HL-60/S4 treated with retinoic acid at 250 ng/mL for 4 days and 3 days (cell line): Measurements from ENCODE around the gene PGS1.
"Not testable (repeated sequence)": the region's sequence is repeated elsewhere in the genome, so short reads cannot be mapped to it uniquely, and the experiment has no call there.

Source experiments
- in situ Hi-C: fragments of 300-500 bp; cut with MboI; formaldehyde crosslinking; loops from 2 replicates; pipeline ENCODE4 v1.7.0; 2022; ENCODE audit warnings: low sequenced_read_pairs

The PGS1 gene, protein sequence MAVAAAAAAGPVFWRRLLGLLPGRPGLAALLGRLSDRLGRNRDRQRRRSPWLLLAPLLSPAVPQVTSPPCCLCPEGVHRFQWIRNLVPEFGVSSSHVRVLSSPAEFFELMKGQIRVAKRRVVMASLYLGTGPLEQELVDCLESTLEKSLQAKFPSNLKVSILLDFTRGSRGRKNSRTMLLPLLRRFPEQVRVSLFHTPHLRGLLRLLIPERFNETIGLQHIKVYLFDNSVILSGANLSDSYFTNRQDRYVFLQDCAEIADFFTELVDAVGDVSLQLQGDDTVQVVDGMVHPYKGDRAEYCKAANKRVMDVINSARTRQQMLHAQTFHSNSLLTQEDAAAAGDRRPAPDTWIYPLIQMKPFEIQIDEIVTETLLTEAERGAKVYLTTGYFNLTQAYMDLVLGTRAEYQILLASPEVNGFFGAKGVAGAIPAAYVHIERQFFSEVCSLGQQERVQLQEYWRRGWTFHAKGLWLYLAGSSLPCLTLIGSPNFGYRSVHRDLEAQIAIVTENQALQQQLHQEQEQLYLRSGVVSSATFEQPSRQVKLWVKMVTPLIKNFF

GRCh38 chr17:78378225-78379130 is at the start of gene PGS1:
PGS1 (plus strand) TSS chr17:78378649; CDS start chr17:78378666, 17 bp downstream.
- in situ Hi-C loops: no loop called here

DNA sequence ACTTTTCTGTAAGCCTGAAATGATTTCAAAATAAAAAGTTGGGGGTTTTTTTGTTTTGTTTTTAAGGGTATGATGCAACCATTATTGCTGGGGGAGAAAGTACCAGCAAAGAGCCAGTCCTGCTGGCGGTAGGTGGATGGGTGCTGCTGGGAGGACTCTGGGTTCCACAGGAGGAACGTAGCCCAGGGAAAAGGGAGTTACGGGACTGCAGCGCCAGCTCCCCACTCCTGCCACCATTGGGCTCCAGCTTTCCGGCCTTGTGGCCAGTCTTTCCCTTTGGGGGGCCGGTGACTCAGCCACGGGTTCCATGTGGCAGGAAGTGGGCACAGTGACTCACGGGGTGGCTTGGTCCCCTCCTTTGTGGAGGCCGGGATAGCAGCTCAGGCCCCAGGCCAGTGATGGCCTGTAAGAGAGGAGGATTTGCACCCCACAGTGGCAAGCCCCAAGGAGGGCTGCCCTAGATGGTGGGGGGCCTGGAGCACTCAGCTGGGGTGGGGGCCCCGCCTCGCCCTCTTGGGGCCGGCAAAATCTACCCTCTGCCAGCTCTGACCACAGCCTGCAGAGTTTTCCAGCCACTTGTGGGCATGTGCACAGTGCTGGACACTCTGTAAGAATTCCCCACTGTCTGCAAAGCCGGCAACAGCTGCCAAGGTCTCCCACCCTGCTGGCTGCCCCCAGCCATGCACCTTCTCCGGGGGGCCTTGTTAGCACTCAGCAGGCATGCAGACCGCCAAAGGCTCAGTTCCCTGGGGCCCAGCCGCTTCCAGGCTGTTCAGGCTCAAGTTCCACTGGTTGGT is 49.0 kb upstream of the PGS1 start:
- in situ Hi-C loops: no loop called here

- in situ Hi-C loops: no loop called here
Measured at GRCh38 chr17:78330570-78331224, 47.8 kb upstream of the PGS1 start.

DNA sequence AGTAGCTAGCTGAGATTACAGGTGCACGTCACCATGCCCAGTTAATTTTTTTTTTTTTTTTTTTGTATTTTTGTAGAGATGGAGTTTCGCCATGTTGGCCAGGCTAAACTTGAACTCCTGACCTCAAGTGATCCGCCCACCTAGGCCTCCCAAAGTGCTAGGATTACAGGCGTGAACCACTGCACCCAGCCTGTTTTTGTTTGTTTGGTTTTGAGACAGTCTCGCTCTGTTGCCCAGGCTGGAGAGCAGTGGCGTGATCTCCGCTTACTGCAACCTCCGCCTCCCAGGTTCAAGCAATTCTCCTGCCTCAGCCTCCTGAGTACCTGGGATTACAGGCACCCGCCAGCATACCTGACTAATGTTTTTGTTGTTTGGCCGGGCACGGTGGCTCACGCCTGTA is 47.1 kb upstream of the PGS1 start:
- in situ Hi-C loops: not testable (repeated sequence)

- in situ Hi-C loops: no loop called here
Measured at GRCh38 chr17:78332991-78333390, 45.5 kb upstream of the PGS1 start.

DNA sequence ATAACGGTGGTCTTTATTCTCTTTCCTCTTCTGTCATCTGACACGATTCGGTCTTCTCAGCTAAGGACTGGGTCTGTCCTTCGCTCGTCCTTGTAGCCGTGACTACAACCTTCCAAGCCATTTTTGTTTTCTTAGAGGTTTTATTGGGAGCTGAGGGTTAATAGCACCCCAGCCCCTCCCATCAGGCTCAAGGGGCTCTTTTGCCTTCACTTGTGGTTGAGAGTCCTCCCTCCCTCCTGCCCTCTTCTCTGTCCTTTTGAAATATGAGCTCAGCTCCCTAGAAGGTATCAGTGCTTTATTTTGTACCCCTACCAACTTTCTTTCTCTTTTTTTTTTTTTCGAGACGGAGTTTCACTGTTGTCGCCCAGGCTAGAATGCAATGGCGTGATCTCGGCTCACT is 43.2 kb upstream of the PGS1 start:
- in situ Hi-C loops: no loop called here

- in situ Hi-C loops: no loop called here
Measured at GRCh38 chr17:78337244-78338109, 41.0 kb upstream of the PGS1 start.

GRCh38 chr17:78338486-78339259 is 39.8 kb upstream of the PGS1 start:
- in situ Hi-C loops: no loop called here

GRCh38 chr17:78340183-78340955 is 38.1 kb upstream of the PGS1 start:
- in situ Hi-C loops: no loop called here

- in situ Hi-C loops: no loop called here
Measured at GRCh38 chr17:78341559-78342448, 36.6 kb upstream of the PGS1 start.

- in situ Hi-C loops: no loop called here
Measured at GRCh38 chr17:78342449-78343186, 35.8 kb upstream of the PGS1 start.

DNA sequence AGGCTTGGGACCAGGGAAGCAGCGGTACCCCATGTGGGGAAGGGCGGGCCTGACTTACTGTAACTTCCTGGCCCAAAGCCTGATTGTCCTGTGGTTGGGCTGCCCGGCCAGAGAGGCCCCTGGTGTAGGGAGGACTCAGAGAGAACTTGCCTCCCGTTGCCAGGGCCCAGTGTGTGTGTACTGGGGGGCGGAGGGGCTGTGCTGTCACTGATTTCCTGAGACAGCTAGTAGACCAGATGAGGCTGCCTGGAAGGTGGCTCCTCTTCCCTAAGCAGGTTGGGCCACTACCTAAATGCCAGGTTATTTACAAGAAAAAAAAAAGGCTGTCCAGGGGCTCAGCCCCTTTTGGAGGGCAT is 35.3 kb upstream of the PGS1 start:
- in situ Hi-C loops: no loop called here

GRCh38 chr17:78343543-78344201 is 34.8 kb upstream of the PGS1 start:
- in situ Hi-C loops: no loop called here

DNA sequence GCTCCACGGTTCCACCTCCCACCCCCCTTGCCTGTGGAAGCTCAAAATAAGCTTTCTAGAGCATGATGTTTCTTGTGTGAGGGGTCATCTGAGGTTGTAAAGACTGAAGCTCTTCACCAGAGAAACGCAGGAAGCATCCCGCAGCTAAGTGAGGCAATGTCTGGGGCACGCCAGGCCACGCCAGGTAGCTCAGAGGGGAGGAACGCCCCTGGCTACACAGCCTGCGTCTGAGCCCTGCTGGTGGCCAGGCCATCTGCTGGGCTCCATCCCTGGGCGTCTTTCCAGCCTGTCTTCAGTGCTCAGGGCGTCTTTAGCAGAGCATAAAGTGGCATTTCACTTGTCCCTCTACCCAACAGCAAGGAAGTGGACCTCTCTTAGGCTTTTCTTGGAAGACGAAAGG is 33.8 kb upstream of the PGS1 start:
- in situ Hi-C loops: no loop called here

DNA sequence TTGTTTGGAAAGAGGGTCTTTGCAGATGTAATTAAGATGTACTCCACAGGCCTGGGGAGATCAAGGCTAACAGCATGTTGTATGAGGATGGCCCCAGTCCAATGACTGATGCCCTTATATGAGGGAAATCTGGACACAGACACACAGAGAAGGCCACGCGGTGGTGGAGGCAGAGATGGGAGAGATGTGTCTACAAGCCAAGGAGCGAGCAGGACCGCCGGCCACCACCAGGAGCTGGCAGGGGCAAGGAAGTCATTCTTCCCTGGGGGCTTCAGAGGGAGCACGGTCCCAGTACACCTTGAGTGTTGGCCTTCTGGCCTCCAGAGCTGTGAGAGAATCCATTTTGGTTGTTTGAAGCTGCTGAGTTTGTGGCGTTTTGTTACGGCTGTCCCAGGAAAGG is 33.3 kb upstream of the PGS1 start:
- in situ Hi-C loops: no loop called here
